Smooth muscle cell (in vitro differentiated cells): ENCODE results near the gene SF3A2. TPM values are rescaled to one million over a fixed set of nuclear protein-coding genes. Genes with fewer than 3 reads are reported as not detected.

Source experiments
- DNase-seq: peaks from one replicate; lab custom pipeline; 2025; ENCODE audit not compliant: unreplicated experiment; lab: John Stamatoyannopoulos, UW
- H2AFZ ChIP-seq: fragments of 200-600 bp; sonication (generic); 2 replicates; pipeline ENCODE4 v1.6.0; 2016; ENCODE audit warnings: antibody characterized with exemption, low read depth, mild to moderate bottlenecking
- H3F3A ChIP-seq: fragments of 200-600 bp; sonication (generic); 2 replicates; pipeline ENCODE4 v1.6.0; 2017; ENCODE audit warnings: antibody characterized with exemption, low read depth
- H3K27ac ChIP-seq: fragments of 200-600 bp; sonication (generic); 2 replicates; pipeline ENCODE4 v1.5.1; 2016; ENCODE audit warnings: low read depth, mild to moderate bottlenecking
- H3K27me3 ChIP-seq: fragments of 200-600 bp; sonication (generic); 2 replicates; pipeline ENCODE4 v1.6.1; 2016; ENCODE audit warnings: low read depth, mild to moderate bottlenecking
- H3K36me3 ChIP-seq: fragments of 200-600 bp; sonication (generic); 2 replicates; pipeline ENCODE4 v1.5.1; 2016; ENCODE audit warnings: low read depth
- H3K4me1 ChIP-seq: fragments of 200-600 bp; sonication (generic); 2 replicates; pipeline ENCODE4 v1.5.1; 2016; ENCODE audit warnings: low read depth
- H3K4me2 ChIP-seq: fragments of 200-600 bp; sonication (generic); 2 replicates; pipeline ENCODE4 v1.6.0; 2016; ENCODE audit warnings: mild to moderate bottlenecking
- H3K4me3 ChIP-seq: fragments of 200-600 bp; sonication (generic); 2 replicates; pipeline ENCODE4 v1.5.1; 2016; ENCODE audit warnings: mild to moderate bottlenecking
- H3K79me2 ChIP-seq: fragments of 200-600 bp; sonication (generic); 2 replicates; pipeline ENCODE4 v1.6.0; 2016; ENCODE audit warnings: low read depth, mild to moderate bottlenecking
- H3K9ac ChIP-seq: fragments of 200-600 bp; sonication (generic); 2 replicates; pipeline ENCODE4 v1.6.0; 2016; ENCODE audit warnings: low read depth
- H3K9me3 ChIP-seq: fragments of 200-600 bp; sonication (generic); replicated peaks from 2 replicates; pipeline ENCODE4 v1.5.1; 2016; ENCODE audit warnings: low read depth
- H4K20me1 ChIP-seq: fragments of 200-600 bp; sonication (generic); 2 replicates; pipeline ENCODE4 v1.6.0; 2016; ENCODE audit warnings: low read depth
- WGBS: methylation state at CpG from one replicate; pipeline ENCODE4 v1.1.7; 2016; ENCODE audit warnings: low lambda C conversion rate; 5-methylcytosine and 5-hydroxymethylcytosine counted together
- polyA plus RNA-seq: library from polyadenylated mRNA; unstranded; fragments of >200 nt; fragmentation: Nextera tagmentation; extraction: Ambion mirVana; gene quantifications from 2 replicates; pipeline ENCODE4 v1.2.1, GENCODE V29; 2016
- total RNA-seq: library from RNA; depleted of rRNA; stranded (reverse); fragments of >200 nt; gene quantifications from 2 replicates; pipeline ENCODE4 v1.2.3, GENCODE V29; 2014
- TF ChIP-seq, protein P1 (sequence below): fragments of 200-600 bp; sonication (generic); IDR thresholded peaks from 2 replicates; pipeline ENCODE4 v1.5.1; 2017; ENCODE audit warnings: borderline replicate concordance, mild to moderate bottlenecking, antibody characterized with exemption; ENCODE audit not compliant: insufficient read depth, poor library complexity, severe bottlenecking

Gene SF3A2, protein sequence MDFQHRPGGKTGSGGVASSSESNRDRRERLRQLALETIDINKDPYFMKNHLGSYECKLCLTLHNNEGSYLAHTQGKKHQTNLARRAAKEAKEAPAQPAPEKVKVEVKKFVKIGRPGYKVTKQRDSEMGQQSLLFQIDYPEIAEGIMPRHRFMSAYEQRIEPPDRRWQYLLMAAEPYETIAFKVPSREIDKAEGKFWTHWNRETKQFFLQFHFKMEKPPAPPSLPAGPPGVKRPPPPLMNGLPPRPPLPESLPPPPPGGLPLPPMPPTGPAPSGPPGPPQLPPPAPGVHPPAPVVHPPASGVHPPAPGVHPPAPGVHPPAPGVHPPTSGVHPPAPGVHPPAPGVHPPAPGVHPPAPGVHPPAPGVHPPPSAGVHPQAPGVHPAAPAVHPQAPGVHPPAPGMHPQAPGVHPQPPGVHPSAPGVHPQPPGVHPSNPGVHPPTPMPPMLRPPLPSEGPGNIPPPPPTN
- total RNA-seq (8.4 and 28.5 TPM in 2 replicates), polyA plus RNA-seq (63.0 and 78.1 TPM in 2 replicates)

DNA sequence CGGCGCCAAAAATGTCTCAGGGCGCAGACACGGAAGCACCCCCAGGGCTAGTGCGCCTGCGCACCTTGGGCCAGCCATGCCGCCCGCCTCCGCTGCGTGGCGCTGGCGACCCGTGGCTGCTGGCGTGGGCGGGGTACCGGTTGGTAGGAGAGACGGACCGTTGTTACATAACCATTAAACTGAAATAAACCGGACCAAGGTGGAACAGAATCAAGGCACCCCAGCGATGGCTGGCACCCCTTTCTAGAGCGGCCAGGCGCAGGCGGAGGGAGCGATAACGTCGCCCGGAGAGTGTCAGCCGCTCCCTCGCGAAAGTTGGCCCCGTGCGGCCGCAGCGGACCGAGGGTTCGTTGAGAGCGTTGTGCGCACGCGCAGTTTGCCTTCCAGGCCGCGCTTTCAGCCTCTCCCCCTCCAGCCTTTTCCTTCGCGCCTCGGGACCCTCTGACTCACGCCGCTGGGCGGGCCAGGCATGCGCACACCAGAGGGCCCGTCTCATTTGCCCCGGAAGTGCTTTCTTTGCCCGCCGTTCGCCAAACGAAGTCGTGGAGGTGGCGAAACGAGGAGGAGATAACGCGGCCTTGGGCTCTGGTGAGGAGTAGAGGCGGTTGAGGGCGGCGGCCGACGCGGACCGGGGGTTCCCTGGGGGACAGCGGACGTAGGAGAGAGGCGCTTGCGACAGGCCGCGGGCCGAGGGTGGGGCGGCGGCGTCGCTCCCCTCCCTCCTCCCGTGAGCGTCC is at the start of gene SF3A2, which contains the start of gene PLEKHJ1:
SF3A2 (plus strand) TSS at position 511 of the 737 bp plus-strand sequence. CDS start 6,595 bp downstream, outside the sequence.
PLEKHJ1 (minus strand) TSS at position 16 of the 737 bp plus-strand sequence. CDS start 81 bp downstream, outside the sequence.
- Histone ChIP-seq H3K27ac (peak within 1 kb of the TSS; percentile 93), H3K27me3 (no peaks in the 10 kb centered on the region), H3F3A (peaks cover 4% of the 10 kb centered on the region), H3K4me3 (peak within 1 kb of the TSS; percentile 98), H3K9ac (peak within 1 kb of the TSS; percentile 87), H2AFZ (peak within 1 kb of the TSS; percentile 60), H3K4me1 (peaks cover 39% of the 10 kb centered on the region), H3K4me2 (peak within 1 kb of the TSS; percentile 98), H3K36me3 (no peaks in the 10 kb centered on the region), H4K20me1 (peaks cover 53% of the 10 kb centered on the region), H3K79me2 (peaks cover 77% of the 10 kb centered on the region), H3K9me3 (no peaks in the 10 kb centered on the region)
- under 1% methylated on average over 72 of the region's 80 CpGs for WGBS
- TF ChIP-seq, protein P1, sequence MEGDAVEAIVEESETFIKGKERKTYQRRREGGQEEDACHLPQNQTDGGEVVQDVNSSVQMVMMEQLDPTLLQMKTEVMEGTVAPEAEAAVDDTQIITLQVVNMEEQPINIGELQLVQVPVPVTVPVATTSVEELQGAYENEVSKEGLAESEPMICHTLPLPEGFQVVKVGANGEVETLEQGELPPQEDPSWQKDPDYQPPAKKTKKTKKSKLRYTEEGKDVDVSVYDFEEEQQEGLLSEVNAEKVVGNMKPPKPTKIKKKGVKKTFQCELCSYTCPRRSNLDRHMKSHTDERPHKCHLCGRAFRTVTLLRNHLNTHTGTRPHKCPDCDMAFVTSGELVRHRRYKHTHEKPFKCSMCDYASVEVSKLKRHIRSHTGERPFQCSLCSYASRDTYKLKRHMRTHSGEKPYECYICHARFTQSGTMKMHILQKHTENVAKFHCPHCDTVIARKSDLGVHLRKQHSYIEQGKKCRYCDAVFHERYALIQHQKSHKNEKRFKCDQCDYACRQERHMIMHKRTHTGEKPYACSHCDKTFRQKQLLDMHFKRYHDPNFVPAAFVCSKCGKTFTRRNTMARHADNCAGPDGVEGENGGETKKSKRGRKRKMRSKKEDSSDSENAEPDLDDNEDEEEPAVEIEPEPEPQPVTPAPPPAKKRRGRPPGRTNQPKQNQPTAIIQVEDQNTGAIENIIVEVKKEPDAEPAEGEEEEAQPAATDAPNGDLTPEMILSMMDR, result peak; percentile 93
- DNase-seq, result peak; percentile 99

- WGBS, result 98% methylated on average over 13 of the region's 13 CpGs
- Histone ChIP-seq H3F3A (peaks cover 4% of the 10 kb centered on the region), H3K4me2 (no peak overlapping the region), H3K4me1 (peaks cover 3% of the 10 kb centered on the region), H3K79me2 (peaks cover 37% of the 10 kb centered on the region), H3K9ac (no peak overlapping the region), H3K36me3 (no peaks in the 10 kb centered on the region), H3K9me3 (no peaks in the 10 kb centered on the region), H4K20me1 (peaks cover 83% of the 10 kb centered on the region), H3K4me3 (no peak overlapping the region), H2AFZ (no peak overlapping the region), H3K27ac (no peak overlapping the region), H3K27me3 (no peaks in the 10 kb centered on the region)
- TF ChIP-seq, protein P1, result no peak
- DNase-seq, result no peak
These were observed 49.5 kb upstream of the SF3A2 start for GRCh38 chr19:2187159-2187558.

- Histone ChIP-seq H3K79me2 (peaks cover 22% of the 10 kb centered on the region), H3K27me3 (no peaks in the 10 kb centered on the region), H3K9me3 (no peaks in the 10 kb centered on the region), H3K9ac (no peak overlapping the region), H4K20me1 (peaks cover 66% of the 10 kb centered on the region), H2AFZ (no peak overlapping the region), H3K36me3 (no peaks in the 10 kb centered on the region), H3K4me3 (no peak overlapping the region), H3K4me2 (no peak overlapping the region), H3F3A (peaks cover 4% of the 10 kb centered on the region), H3K4me1 (peaks cover 3% of the 10 kb centered on the region), H3K27ac (no peak overlapping the region)
- TF ChIP-seq, protein P1, result no peak
- DNase-seq, result no peak
- 94% methylated on average over 19 of the region's 19 CpGs for WGBS
These were observed 47.8 kb upstream of the SF3A2 start for GRCh38 chr19:2188708-2189385.
